ENCODE measurements around the gene THSD7A. TPM values are rescaled to one million over a fixed set of nuclear protein-coding genes. Genes with fewer than 3 reads are reported as not detected.

Gene THSD7A
- total and polyA plus RNA-seq, 2 of the 8 experiments (the other 6 are each of a cell fraction or from before 2014, with no cell fraction given), result 0.44 to 1.2 TPM

- no peak for TF ChIP-seq SP4 (IDR thresholded peaks at IDR 0.05; ENCODE audit: low read length)
Observed at GRCh38 chr7:11379641-11380040, 452.4 kb downstream of the THSD7A start (continued).

Measured in H1 (cell line).